GM19463 (cell line): ENCODE results near the gene EML1.
A peak's percentile ranks its signal among the peaks of the same experiment; 100 is the strongest.

ENCODE experiments used
- ATAC-seq: cut with Tn5 transposase; IDR thresholded peaks from one replicate; pipeline ENCODE4 v1.9.1; 2021; ENCODE audit warnings: mild to moderate bottlenecking, moderate library complexity; ENCODE audit not compliant: unreplicated experiment

The EML1 gene

DNA sequence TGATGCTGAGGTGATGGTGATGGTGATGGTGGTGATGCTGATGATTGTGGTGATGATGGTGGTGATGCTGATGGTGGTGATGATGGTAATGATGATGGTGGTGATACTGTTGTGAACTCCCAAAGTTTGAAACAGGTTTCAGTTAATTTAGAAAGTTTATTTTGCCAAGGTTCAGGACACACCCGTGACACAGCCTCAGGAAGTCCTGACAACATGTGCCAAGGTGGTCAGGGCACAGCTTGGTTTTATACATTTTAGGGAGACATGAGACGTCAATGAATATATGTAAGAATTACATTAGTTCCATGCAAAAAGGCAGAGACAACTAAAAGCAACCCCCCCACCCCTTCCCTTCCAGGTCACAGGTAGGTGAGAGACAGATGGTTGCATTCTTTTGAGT is 159.2 kb downstream of the EML1 start:
- ATAC-seq = no peak

DNA sequence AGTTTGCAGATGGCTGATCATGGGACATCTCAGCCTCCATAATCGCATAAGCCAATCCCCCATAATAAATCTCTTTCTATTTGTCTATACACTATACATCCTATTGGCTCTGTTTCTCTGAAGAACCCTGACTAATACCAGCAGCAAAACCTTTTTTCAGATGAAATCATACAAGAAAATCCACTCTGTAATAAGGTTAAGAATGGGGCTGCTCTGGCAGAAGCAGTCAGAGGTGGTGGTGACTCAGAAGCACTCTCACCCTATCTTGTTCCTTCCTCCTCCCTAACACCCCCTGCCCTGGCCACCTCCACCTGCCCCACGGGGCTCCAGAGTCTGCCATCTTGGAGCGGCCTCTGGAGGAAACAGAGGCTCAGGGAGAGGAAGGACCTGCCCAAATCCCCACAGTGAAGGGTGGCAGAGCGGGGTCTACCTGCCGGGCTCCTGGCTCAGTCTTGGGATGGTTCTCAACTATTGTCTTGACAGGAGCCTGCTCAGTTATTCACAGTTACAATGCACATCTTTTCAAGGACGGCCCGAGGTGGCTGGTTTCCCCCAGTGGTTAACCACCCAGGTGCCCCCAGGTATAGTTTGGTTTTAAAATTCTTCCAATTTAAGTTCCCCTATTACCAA is 162.7 kb downstream of the EML1 start:
- no peak for ATAC-seq

DNA sequence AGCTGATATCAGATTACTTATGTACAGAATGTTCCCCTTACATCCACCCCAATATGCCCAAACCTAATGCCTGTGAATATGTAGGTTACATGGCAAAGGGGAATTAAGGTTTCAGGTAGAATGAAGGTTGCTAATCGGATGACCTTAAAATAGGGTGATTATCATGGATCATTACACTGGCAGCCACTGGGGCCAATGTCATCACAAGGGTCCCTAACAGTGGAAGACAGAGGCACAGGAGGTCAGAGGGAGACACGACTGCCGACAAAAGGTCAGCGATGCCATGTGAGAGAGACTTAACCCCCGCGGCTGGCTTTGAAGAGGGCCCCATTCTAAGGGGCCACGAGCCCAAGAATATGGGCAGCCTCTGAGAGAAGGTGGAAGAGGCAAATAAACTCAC is 165.2 kb downstream of the EML1 start:
- no peak for ATAC-seq

DNA sequence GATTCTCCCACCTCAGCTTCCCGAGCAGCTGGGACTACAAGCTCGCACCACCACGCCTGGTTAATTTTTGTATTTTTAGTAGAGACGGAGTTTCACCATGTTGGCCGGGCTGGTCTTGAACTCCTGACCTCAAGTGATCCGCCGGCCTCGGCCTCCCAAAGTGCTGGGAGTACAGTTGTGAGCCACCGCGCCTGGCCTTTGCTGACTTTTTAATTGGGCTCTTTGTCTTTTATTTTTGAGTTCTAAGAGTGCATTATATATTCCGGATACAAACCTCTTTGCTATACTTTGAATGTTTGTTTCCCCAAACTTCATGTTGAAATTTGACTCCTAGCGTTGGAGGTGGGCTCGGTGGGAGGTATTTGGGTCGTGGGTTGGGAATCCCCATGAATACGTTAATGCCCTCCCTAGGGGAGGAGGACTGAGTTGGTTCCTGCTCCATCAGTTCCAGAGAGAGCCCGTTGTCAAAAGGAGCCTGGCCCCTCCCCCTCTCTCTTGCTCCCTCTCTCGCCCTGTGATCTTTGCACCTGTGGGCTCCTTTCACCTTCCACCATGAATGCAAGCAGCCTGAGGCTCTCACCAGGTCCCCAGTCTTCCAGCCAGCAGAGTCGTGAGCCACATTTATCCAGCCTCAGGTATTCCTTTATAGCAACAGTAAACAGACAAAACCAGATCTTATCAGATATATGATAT is 168.8 kb downstream of the EML1 start:
- no peak for ATAC-seq

DNA sequence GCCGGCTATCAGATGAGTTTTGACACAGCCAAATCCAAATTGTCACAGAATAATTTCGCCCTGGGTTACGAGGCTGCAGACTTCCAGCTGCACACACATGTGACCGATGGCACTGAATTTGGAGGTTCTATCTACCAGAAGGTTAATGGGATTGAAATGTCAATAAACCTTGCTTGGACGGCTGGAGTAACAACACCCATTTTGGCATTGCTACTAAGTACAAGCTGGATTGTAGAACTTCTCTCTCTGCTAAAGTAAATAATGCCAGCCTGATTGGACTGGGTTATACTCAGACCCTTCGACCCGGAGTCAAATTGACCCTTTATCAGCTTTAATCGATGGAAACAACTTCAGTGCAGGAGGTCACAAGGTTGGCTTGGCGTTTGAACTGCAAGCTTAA is 171.8 kb downstream of the EML1 start:
- ATAC-seq = no peak

DNA sequence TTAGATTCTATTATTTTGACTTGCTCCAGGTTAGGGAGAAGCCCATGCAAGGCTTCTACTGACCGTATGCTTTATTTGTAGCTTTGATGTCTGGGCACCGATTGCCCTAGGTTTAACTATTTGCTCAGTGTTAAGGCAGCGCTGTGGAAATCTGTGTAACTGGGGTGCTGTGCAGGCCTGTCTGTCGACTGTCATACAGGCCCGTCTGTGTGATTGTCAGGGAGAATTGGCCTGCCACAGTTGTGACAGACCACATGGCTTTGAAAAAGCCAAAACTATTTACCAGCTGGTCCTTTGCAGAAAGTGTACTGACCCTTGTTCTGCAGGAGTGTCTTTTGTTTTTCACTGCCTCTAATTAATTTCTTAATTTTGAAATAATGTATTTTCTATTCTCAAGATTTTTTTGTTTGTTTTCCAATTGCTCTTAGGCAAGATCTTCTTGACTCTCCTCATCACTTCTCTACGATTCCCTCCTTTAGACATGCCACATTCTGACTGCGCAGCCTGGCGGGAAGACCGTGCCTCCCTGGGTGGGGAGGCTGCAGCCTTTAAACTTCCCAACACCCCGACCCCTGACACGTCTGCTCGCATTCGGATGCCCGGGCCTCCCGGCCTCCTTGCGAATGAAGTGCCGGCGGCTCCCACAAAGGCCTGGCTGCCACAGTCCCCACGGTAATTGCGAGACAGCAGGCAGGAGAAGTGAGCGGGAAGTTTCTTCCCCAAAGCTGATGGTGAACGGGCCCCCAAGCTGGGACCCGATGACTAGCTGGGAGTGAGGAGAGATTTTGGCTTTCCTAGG is 173.0 kb downstream of the EML1 start:
- no peak for ATAC-seq

DNA sequence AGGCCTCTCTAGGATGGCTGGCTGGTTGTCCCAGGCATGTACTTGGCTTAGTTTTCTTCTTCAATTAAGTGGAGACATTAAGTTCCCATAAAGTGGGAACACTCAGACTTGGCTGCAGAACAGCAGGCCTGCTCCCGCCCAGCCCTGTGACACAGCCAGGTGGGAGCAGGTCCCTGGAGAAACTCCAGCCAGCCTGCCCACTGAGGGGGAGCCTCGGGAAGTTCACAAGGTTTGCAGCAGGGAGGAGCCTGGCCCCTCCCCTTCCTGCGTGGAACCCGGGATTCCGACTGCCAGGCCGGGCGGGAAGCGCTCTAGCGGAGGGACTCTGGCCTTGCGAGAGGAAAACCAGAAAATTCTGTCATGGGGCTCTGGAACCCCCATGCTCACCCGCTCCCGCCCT is 173.7 kb downstream of the EML1 start:
- ATAC-seq = no peak

DNA sequence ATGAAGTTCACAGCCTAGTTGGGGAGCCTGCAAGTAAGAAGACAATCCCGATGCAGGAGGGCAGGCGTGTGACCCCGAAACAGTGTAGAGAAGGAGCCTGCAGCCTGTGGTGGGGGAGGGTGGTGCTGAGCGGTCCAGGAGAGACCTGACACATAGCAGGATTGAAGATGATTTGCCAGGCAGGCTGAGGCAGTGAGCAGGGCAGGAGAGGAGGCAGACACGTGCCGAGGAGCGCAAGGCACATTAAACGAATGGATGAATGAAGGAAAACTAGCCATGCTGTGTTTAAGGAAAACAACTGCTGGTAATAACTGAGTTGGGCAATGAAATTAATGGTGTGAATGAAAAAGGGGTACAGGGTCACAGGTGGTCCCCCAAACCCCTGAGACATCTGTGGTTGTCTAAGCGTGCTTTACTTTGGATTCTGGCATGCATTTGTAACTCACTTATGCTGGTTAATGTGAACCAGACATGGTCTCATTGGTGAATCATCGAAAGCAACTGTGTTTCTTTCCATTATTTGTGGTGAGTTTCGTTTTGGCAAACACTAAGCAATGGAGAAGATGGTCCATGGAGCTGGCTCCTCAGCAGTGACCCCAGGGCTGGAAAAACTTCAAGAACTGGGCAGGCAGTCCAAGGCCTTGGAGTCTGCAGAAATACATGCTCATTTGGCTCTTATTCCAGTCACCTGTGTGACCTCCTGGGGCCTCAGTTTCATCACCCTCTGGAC is 175.1 kb downstream of the EML1 start:
- no peak for ATAC-seq

DNA sequence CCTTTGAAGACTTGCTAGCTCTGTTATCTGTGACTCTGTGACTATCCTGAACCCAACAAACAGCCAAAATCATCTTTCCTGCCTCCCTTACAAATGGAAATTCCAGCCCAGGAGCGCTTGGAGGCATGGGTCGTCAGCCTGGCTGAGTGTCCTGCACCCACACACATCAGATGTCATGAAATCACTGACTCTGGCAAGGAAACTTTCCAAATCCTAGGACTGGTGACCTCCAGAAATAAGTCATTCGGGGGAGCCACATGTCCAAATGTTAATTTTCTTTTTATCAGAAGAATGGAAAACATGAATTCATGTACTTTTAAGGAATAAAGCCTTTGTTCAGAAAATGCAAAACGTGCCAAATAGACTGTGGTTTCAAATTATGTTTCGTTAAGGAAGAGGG is 175.7 kb downstream of the EML1 start:
- ATAC-seq = no peak

DNA sequence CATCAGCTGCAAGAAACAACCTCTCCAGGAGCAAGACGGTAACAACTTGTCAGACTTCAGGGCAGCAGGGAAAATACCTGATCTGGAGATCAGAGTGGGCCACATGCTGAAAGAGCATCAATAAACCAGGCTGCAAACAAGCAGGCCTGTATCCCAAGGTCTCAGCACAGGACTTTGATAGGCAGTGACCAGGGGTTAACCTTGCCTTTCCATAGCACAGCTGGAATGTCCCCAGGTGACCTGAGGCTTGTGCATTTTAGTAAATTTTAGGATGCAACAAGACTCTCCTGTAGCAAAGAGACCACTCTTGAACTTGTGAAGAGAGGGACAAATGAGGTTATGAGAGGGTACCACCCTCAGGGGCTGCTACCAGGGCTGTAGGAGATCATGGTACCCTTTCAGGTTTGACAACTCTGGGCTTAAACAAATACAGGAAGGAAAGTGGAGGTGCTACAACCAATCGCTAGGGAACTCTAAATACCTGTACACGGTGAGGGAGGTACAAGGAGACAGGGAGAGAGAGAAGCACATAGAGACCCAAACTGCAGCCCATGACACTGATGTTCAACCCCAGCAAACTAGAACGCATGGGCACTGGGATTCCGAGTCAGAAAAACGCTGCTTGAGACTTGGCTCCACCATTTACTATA is 176.6 kb downstream of the EML1 start:
- no peak for ATAC-seq

DNA sequence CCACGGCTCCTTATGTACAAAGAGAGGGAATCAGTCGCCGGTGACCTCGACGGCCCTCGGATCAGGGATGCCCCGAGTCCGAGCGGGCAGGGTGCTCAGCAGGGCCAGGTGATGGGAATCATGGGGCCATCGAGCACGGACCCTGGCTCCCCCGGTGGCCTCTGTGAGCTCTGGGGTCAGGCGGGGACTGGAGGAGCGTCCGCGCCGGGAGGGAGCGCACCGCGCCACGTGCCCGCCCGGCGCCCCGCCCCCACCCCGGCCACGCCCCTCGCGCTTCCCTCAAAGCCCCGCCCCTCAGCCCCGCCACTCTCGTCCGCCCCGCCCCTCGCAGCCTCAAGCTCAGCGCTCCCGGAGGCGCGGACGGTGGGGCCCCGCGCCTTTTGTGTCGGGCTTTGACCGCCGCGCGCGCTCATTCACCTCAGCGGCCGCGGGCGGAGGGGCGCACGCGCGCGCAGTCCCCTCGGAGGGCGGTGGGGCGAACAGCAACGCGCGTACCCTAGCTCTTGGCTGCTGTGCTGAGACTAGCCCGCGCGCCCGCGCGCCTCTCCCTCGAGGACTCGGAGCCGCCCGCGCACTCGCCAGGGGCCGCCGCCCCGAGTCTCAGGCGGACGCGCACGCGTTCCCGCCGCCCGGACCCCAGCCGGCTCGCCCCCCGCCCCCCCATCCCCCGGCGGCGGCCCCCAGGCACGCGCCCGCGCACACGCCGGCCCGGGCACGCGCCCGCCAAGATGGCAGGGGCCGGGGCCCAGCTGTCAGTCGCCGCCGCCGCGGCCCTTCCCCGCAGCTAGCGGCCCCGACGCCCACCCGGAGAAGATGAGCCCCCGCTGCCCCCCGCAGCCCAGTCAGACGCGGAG is 178.1 kb downstream of the EML1 start:
- peak; percentile 65 for ATAC-seq

DNA sequence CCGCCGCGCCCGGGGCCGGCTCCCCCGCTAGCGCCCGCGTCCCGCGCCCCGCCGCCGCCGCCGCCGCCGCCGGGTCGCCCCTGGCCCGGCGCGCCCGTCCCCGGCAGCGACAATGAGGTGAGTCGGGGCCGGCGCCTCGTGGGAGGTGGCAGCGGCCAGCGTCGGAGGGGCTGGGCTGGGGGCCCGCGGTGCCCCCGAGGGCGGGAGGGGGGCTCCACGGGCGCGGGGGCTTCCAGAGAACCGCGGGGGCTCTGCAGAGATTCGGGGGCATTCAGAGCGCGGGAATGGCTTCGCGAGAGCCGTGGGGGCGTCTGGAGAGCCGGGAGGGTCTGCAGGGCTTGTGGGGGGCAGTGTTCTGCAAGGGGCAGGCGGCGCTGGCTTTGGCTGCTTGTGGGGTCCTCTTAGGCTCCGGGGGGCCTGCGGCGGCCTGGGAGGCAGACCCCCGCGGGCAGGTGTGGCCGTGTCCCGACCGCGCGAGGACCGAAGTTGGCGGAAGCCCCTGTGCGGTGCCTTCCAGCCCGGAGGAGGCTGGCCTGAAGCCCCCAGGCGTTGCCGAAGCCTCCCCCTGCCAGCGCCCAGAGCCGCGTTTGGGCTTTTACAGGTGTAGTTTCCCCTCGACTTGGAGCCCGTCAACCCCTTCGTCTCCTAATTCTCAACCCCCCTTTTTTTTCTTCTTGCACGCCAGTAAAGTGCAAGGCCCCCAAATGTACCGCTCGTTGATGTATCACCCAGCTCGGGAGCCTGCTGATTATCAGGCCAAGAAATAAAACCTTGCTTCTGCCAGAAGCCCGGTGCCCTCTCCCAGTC is 178.9 kb downstream of the EML1 start:
- peak; percentile 23 for ATAC-seq

DNA sequence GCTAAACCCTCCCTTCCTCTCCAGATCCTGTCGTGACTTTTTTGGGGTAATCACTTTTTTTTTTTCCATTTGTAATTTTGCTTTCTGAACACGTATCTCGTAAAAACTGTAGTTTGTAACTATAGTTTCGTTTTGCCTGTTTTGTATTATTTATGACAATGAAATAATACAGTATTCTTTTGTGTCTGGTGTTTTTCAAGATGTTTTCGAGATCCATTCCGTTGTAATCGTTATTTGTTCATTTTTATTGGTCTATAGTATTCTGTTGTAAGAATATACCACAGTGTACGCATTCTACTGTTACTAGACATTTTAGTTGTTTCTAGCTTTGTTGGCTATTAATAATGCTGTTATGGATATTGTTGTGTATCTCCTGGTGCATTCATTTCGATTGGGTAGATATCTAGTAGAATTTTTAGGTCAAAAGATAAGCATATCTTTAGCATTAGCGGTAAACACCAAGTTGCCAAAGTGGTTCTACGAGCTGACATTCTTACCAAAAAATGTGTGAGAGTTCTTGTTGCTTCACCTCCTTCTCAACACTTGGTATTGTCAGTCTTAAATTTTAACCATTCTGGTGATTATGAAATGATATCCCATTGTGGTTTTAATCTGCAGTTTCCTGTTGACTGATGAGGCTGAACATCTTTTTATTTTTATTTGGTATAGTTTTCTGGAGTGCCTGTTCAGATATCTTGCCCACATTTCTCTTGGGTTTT is 179.7 kb downstream of the EML1 start:
- ATAC-seq = no peak

DNA sequence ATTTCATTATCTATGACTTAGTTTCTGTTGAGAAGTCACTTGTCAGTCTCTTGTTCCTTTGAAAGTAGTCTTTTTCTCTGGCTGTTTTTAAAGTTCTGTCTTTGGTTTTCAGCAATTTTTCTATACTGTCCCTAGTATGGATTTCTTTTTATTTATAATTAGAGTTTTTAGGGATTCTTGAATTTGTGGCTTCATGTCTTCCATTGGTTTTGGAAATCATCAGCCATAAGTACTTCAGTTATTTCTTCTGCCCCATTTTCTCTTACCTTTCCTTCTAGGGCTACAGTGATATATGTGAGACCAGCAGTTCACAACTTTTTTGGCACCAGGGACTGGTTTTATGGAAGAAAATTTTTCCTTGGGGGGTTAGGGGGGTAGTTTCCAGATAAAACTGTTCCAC is 182.0 kb downstream of the EML1 start:
- ATAC-seq = no peak

DNA sequence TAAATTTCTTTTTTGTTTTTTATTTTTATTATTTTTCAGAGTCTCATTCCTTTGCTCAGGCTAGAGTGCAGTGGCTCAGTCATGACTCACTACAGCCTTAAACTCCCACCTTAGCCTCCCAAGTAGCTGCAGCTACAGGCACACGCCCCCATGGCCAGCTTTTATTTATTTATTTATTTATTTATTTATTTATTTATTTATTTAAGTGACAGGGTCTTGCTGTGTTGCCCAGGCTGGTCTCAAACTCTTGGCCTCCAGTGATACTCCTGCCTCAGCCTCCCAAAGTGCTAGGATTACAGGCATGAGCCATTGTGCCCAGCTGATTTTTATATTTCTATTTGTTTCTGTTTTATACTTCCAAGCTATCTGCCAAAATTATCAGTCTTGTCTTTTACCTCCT is 182.8 kb downstream of the EML1 start:
- ATAC-seq = no peak

DNA sequence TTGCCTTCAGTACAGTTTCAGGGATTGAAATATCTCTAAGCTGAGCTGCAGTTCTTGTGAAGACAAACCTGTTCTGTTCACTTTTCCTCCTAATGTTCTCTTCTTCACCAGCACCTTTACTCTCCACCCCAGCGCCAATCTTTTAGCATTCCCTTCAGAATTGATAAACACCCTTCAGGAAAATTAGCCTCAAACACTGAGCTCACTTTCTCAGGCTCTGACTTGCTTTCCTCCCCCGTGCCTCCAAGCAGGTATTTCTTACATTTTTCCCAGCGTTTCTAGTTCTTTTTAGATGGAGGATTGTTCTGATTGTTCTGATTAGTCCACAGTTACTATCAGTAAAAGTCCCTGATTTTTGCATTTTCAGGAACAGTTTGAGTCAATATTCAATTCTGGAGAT is 183.5 kb downstream of the EML1 start:
- no peak for ATAC-seq

DNA sequence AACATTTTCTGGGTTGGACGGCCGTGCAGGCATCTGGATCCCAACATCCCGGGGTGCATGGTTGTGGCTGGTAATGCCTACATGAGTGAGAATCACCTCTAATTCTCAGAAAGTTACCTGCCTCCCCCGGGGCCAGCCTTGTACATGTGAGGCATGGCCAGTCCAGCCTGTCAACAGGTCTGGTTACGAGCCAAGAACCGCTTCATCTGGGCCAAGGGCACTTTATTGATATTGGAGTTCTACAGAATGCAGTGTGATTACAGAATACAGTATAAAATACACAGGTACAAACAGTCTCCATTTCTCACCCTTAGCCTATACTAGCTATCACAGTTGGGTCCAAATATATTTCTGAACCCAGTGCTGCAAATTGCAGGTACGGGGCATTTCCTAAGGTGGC is 187.1 kb downstream of the EML1 start:
- no peak for ATAC-seq

DNA sequence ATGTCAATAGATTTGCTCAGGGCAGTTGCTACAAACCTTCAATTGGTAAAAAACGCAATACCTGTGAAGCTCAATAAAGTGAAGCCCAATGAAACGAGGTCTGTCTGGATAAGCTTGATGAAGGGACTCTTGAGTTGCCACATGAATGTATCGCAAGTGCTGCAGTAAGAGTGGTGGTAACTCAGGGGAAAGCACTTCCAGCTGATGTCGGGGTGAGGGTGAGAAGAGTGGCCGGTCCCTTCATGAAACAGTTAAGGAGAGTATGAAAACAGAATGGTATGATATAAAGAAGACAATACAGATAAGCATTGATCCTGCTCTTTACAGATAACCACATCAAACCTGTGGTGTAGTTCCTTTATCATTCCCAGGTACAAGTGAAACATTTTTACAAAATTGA is 188.6 kb downstream of the EML1 start:
- ATAC-seq = no peak
